HepG2 (cell line): ENCODE results near the gene PRMT2. TPM values are rescaled to one million over a fixed set of nuclear protein-coding genes. Genes with fewer than 3 reads are reported as not detected.
A peak's percentile ranks its signal among the peaks of the same experiment; 100 is the strongest.

Source experiments
- ASH2L ChIP-seq: fragments of 300-600, 200-600 bp; sonication (generic); IDR thresholded peaks from 2 replicates; pipeline ENCODE4 v1.7.0; 2017; ENCODE audit warnings: low read depth, mild to moderate bottlenecking, moderate library complexity, mixed read lengths, low read length; ENCODE audit not compliant: insufficient read length
- ELF3 ChIP-seq: IDR thresholded peaks from 2 replicates; pipeline ENCODE4 v1.6.1; 2016; ENCODE audit warnings: missing genetic modification reagents, missing compliant biosample characterization
- FOSL2 ChIP-seq: sonication (generic); formaldehyde crosslinking; IDR thresholded peaks from 2 replicates; pipeline ENCODE4 v1.4.0; 2020; ENCODE audit warnings: missing genetic modification reagents
- GTF3A ChIP-seq: sonication (generic); formaldehyde crosslinking; conservative IDR thresholded peaks from 2 replicates; pipeline ENCODE4 v1.4.0; 2020; ENCODE audit warnings: mild to moderate bottlenecking, missing genetic modification reagents
- MAZ ChIP-seq, 2 experiments: sonication (generic) in 1 of 2; formaldehyde crosslinking in 1 of 2; IDR thresholded peaks; 2 replicates each; pipeline versions ENCODE4 v1.5.0 to v1.6.1; 2012 to 2020; ENCODE audit warnings: low read depth in 2 of 2, mild to moderate bottlenecking in 2 of 2, borderline replicate concordance in 1 of 2, improper control_type of control experiment in 1 of 2, low read length in 1 of 2, missing genetic modification reagents in 1 of 2, moderate library complexity in 1 of 2
- RARA ChIP-seq: IDR thresholded peaks from 2 replicates; pipeline ENCODE4 v1.6.1; 2016; ENCODE audit warnings: missing genetic modification reagents, missing compliant biosample characterization
- RELA ChIP-seq: sonication (generic); formaldehyde crosslinking; IDR thresholded peaks from 2 replicates; pipeline ENCODE4 v1.4.0; 2020; ENCODE audit warnings: missing genetic modification reagents
- SCMH1 ChIP-seq: sonication (generic); formaldehyde crosslinking; IDR thresholded peaks from 2 replicates; pipeline ENCODE4 v1.9.0; 2021; ENCODE audit warnings: missing genetic modification reagents, mild to moderate bottlenecking, borderline replicate concordance
- SNAPC5 ChIP-seq: sonication (generic); formaldehyde crosslinking; IDR thresholded peaks from 2 replicates; pipeline ENCODE4 v1.8.1; 2023; ENCODE audit warnings: mild to moderate bottlenecking, missing genetic modification reagents, borderline replicate concordance
- ZBTB21 ChIP-seq: sonication (generic); formaldehyde crosslinking; IDR thresholded peaks from 2 replicates; pipeline ENCODE4 v1.4.0; 2020; ENCODE audit warnings: missing genetic modification reagents
- ZBTB33 ChIP-seq: sonication (generic); formaldehyde crosslinking; IDR thresholded peaks from 2 replicates; pipeline ENCODE4 v1.4.0; 2020; ENCODE audit warnings: missing genetic modification reagents
- ZMAT3 ChIP-seq: sonication (generic); formaldehyde crosslinking; conservative IDR thresholded peaks from 2 replicates; pipeline ENCODE4 v1.7.0; 2021; ENCODE audit warnings: missing genetic modification reagents
- ZMYM4 ChIP-seq: sonication (generic); formaldehyde crosslinking; IDR thresholded peaks from 2 replicates; pipeline ENCODE4 v1.8.1; 2023; ENCODE audit warnings: mild to moderate bottlenecking, missing genetic modification reagents
- ZNF513 ChIP-seq: sonication (generic); formaldehyde crosslinking; conservative IDR thresholded peaks from 2 replicates; pipeline ENCODE4 v1.5.0; 2020; ENCODE audit warnings: missing genetic modification reagents
- polyA plus RNA-seq, 8 experiments: library from polyadenylated mRNA; depleted of rRNA in 3 of 8; stranded (reverse) in 7 of 8; unstranded in 1 of 8; fragments of >200 nt; fragmentation: Illumina TruSeq in 4 of 8; extraction: Trizol in 4 of 8; gene quantifications; 2 replicates each; pipeline versions ENCODE4 v1.2.1 to v1.2.3, GENCODE V29; 2011 to 2016; ENCODE audit warnings: low read depth in 4 of 8, missing spikeins in 1 of 8, mixed read lengths in 1 of 8; ENCODE audit not compliant: insufficient read depth in 1 of 8
- total RNA-seq, 5 experiments: library from RNA; depleted of rRNA; stranded (reverse); fragments of >200 nt; fragmentation: Illumina TruSeq; extraction: Trizol; gene quantifications; 2 replicates each; pipeline ENCODE4 v1.2.3, GENCODE V29; 2016; ENCODE audit warnings: low read depth in 1 of 5
- TF ChIP-seq, protein P1 (sequence below): sonication (generic); formaldehyde crosslinking; IDR thresholded peaks from 2 replicates; pipeline ENCODE4 v1.5.0; 2020; ENCODE audit warnings: missing genetic modification reagents

Gene PRMT2
- total and polyA plus RNA-seq, 2 of the 13 experiments (the other 11 are each of a cell fraction or from before 2014, with no cell fraction given), result 54.4 to 78.8 TPM

- TF ChIP-seq ZNF513 (CRISPR knock-in tag) (no peak), RARA (peak; percentile 79), ZBTB33 (CRISPR knock-in tag) (no peak), SNAPC5 (no peak), SCMH1 (no peak), ZBTB21 (CRISPR knock-in tag) (no peak), RELA (CRISPR knock-in tag) (no peak), ZMAT3 (CRISPR knock-in tag) (no peak), ASH2L (no peak), FOSL2 (CRISPR knock-in tag) (0 out of 2 replicates have a peak, but pooled peaks have one; percentile 18), ZMYM4 (CRISPR knock-in tag) (no peak), GTF3A (no peak), ELF3 (CRISPR knock-in tag) (no peak), MAZ (IDR thresholded peaks at IDR 0.05; ENCODE audit: borderline replicate concordance, low read depth, low read length) (no peak), MAZ (CRISPR knock-in tag; IDR thresholded peaks at IDR 0.05; ENCODE audit: low read depth) (no peak)
- TF ChIP-seq, protein P1, sequence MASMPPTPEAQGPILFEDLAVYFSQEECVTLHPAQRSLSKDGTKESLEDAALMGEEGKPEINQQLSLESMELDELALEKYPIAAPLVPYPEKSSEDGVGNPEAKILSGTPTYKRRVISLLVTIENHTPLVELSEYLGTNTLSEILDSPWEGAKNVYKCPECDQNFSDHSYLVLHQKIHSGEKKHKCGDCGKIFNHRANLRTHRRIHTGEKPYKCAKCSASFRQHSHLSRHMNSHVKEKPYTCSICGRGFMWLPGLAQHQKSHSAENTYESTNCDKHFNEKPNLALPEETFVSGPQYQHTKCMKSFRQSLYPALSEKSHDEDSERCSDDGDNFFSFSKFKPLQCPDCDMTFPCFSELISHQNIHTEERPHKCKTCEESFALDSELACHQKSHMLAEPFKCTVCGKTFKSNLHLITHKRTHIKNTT (CRISPR knock-in tag), result no peak
- TF ChIP-seq, all 625 proteins: peak for 30
These were observed 8.4 kb upstream of the PRMT2 start (continued) for GRCh38 chr21:46626975-46627501.
